HG03558 (cell line): ENCODE data around the gene HOXD12.

Source experiments
- ATAC-seq: cut with Tn5 transposase; IDR thresholded peaks from one replicate; pipeline ENCODE4 v1.9.1; 2021; ENCODE audit warnings: moderate number of reproducible peaks; ENCODE audit not compliant: unreplicated experiment; ENCODE audit errors: extremely low read depth

The HOXD12 gene

DNA sequence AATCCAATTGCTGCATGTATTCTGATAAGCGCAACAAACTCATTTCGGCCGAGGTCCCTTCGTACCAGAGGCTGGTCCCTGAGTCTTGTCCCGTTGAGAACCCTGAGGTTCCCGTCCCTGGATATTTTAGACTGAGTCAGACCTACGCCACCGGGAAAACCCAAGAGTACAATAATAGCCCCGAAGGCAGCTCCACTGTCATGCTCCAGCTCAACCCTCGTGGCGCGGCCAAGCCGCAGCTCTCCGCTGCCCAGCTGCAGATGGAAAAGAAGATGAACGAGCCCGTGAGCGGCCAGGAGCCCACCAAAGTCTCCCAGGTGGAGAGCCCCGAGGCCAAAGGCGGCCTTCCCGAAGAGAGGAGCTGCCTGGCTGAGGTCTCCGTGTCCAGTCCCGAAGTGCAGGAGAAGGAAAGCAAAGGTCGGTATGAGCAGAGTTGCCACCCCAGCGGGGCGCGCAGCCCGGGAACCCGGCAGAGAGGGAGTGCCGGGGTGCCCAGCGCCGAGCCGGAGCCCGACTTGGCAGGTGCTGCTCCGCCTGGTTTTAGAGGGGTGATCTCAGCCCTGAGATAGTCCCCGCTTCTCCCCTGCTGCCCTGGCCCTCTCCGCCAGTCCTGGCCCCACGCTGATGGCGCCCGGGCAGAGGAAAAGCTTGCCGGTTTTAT is 17.7 kb downstream of the HOXD12 start:
- no peak for ATAC-seq

DNA sequence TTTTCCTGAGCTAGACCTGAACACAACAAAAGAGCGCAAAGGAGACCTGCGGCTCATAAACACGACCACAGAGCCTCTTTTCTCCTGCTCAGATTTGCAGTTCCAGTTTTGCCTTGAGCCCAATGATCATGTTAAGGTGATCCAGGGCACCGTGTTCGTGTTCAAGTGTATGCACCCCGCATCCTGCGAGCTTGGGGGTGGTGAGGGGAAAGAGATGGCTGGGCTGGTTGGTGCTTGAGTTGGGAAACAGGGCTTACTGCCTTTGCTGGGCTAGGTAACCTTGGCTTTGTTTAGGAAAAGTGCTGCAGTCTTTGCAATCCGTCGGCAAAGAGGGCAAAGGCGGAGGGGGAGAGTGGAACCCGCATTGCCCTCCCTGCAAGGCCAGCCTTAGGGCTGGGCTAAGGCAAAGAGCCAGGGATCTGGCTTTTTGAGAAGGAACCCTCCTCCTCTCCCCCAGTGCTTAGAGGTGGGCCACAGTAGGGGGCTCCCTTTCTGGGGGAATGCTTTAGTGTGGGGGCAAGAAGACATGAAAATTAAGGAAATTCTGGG is 18.3 kb downstream of the HOXD12 start:
- ATAC-seq = no peak

DNA sequence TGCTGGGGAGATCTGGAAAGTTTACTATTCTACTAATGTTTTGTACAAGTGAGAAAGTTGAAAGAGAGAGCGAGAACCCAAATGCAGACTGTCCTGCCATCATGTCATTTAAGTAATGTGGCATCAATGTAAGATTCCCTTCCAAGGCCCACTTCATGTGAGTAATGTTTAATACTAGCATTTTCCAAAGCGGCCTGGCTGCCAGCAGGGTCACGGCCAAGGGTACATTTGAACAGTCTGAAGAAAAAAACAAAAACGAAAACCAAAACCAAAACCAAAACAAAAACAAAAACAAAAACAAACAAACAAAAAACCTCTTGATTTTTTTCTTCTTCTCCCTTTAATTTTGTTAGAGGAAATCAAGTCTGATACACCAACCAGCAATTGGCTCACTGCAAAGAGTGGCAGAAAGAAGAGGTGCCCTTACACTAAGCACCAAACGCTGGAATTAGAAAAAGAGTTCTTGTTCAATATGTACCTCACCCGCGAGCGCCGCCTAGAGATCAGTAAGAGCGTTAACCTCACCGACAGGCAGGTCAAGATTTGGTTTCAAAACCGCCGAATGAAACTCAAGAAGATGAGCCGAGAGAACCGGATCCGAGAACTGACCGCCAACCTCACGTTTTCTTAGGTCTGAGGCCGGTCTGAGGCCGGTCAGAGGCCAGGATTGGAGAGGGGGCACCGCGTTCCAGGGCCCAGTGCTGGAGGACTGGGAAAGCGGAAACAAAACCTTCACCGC is 19.2 kb downstream of the HOXD12 start:
- ATAC-seq = no peak

DNA sequence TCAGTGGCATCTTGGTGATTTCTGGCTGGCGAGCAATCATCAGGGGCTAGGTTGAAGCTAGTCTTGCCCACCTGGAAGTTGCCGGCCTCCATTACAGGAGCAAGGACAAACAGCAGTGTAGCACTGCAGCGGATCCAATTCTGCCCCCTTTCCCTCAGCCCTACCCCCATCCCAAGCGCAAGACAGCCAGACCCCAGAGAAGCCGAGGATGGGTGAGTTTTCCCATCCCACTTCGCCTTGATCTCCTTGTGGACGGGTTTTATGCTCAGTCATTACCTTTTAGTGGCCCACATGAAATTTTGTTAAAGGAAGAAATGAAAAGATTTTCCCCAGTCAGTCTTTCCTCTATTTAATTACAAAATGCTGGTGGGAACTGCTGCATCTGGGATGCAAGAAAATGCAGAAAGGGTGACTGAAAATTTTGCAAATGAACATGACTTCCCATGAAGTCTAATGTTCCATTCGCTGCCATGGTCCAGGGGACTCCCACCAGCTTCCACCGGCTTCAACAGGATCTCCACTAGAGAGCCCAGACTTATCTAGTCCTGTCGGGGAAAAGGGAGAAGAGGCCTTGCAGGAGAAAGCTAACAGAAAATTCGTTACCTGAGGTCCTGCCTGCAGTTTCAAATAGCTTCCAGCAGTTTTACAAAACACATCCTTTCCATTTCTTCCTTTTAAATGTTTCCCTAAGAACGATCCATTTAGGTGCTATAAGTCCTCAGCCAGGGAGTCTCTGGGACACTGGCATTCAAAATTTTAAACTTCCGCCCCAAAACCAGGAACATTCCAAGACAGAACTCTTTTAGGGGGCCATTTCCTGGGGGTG is 21.0 kb downstream of the HOXD12 start:
- no peak for ATAC-seq

DNA sequence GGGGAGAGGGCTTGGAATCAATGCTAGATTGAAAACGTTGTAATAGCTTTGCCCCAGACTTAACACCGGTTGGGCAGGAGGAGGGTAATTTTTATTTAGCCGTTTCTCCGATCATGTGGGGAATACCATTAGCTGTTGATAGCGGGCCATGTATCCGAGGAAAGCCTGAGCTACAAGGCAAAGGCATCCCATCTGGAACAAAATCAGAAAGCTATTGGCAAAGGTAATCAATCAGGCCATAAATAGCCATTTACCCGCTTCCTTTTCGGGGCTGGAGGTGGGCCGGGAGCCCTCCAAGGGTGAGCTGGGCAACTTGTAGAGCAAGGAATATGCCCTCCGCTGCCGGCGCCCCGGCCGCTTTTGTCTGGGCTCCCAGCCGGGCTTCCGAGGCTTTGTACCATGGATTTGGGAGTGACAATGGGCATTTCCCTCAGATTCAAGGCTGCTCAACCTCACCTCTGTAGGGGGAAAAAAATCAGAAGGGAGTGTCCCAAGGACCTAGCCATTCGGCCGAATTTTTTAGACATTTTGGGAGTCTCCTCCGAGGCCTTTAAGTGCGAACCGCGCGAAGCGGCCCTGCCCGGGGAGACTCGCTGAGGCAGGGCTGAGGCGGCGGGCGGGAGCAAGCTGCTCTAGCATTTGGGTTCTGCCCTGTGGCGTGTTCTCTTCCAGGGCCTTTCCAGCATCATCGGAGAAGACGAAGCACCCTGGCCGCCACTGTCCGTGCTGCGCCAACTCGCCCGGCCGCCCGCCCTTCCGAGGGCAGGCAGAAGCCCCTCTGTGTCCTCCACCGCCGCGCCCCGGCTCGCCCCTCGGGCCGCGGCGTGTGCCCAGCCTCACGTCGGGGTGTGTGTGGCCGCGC is 21.8 kb downstream of the HOXD12 start:
- ATAC-seq = no peak

DNA sequence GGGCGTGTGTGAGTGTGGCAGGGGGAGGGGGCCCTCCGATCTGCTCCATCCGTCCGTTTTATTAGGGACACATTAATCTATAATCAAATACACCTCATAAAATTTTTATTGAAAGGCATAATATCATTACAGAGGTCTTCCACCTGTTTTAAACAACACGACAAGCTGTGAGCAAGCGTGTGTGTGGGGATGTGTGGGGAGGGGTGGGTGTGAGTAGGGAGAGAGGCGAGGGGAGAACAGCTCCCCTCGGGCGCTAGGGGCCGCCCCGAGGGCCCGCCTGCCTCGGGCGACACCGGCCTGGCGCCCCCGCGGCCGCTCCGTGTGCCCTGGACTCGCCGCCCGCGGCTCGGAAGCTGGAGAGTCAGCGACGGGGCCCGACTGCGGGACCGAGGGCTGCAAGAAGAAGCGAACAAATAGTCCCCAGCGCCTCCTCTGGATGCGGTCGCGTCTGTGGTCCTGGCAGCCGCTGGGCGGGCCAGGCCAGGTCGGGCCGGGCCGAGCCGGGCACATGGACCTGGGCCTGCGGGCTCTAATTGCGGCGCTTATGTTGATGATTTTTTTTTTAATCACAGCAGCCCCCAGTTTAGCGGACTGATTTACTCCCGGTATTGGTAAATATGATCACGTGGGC is 22.6 kb downstream of the HOXD12 start:
- no peak for ATAC-seq

DNA sequence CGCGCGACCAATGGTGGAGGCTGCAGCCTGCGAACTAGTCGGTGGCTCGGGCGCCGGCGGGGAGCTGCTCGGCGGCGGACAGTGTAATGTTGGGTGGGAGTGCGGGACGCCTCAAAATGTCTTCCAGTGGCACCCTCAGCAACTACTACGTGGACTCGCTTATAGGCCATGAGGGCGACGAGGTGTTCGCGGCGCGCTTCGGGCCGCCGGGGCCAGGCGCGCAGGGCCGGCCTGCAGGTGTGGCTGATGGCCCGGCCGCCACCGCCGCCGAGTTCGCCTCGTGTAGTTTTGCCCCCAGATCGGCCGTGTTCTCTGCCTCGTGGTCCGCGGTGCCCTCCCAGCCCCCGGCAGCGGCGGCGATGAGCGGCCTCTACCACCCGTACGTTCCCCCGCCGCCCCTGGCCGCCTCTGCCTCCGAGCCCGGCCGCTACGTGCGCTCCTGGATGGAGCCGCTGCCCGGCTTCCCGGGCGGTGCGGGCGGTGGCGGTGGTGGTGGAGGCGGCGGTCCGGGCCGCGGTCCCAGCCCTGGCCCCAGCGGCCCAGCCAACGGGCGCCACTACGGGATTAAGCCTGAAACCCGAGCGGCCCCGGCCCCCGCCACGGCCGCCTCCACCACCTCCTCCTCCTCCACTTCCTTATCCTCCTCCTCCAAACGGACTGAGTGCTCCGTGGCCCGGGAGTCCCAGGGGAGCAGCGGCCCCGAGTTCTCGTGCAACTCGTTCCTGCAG is 23.3 kb downstream of the HOXD12 start, which contains the start of gene HOXD9:
Gene HOXD9 (plus strand): TSS at position 37 of the 728 bp plus-strand sequence. CDS start 50 bp downstream, at position 87.
- no peak for ATAC-seq

DNA sequence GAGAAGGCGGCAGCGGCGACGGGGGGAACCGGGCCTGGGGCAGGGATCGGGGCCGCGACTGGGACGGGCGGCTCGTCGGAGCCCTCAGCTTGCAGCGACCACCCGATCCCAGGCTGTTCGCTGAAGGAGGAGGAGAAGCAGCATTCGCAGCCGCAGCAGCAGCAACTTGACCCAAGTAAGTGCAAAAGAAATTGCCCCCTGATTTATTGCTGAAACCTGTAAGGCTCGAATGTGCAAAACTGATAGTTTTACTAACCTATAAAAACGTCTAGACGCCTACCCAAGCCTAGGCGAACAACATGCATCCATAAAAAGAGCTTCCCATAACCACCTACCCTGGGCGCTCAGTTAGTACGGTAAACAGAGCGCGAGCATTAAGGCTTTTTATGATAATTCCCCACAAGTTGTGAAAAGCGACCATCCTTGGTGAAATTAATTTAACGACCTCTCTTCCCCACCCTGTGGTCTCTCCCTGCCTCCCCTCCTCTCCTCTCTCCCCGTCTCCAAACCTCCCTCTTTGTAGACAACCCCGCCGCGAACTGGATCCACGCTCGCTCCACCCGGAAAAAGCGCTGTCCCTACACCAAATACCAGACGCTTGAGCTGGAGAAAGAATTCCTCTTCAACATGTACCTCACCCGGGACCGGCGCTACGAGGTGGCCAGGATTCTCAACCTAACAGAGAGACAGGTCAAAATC is 24.0 kb downstream of the HOXD12 start:
- no peak for ATAC-seq

DNA sequence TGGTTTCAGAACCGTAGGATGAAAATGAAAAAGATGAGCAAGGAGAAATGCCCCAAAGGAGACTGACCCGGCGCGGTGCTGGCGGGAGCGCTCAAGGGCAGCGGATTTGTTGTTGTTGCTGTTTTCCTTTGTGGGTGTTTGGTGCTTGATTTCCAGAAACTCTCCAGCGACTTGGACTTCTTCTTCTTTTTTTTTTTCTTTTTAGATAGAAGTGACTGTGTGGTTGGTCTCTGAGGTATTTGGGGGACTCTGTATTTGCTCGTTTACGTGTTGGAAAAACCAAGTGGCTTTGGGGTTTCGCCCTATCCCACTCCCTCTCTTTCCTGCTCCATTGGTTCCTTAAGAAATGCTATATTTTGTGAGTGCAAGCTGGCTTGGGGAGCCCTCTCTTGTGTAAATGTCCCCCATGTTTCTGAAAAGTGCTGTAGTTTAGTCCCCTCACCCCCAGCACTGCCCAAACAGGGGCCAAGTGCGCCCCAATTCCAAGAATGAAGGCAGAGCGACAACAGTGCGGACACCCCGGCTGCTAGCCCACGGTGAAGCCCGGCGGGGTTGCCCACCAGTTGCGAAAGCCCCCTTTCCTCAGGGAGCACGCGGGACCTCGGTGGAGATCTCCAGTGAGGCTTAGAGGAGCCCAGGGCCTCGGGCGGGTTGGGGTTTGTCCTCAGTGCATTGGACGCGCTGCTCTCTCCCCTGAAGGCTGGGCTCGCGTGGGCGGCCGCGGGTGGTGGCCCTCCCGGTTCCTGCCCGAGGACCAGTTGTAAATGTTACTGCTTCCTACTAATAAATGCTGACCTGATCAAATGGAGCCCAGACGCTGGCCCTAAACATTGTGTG is 24.7 kb downstream of the HOXD12 start:
- ATAC-seq = no peak

DNA sequence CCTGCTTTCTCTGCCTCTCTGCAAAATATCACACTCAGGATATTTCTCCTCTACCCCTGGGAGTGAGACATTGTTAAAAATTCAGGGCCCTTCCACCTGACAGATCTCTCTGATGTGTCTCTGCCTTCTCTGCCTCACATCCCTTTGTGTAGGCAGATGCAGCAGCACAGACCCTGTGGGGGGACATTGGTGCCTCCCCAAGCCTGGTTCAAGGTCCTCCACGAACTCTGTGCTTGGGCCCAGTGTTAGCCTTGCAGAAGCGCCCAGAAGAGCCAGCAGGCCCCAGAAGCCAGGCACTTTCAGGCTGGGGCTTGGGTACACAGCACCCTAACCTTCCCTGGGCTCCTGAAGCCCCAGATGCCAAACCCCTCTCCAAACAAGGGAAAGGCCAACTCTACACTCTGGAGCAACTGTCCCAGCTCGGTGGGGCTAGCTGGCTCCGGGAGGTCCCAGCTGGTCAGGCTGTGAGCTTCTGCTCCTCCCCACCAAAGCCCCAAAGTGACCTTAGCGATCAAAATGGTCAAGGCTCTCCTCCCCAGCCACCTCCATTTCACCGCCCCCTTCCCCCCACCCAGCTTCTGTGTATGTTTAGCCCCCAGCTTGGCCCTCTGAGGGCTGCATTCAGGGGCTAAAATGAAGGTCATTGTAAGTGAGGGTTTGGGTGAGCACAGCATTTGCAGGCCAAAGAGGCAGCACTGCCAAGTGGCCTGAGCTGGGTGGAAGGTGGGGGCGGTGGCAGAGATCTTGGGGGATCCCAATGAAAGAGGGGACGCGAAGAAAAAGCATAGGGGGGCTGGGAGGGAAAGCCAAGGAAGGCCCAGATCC is 25.6 kb downstream of the HOXD12 start:
- ATAC-seq = no peak

DNA sequence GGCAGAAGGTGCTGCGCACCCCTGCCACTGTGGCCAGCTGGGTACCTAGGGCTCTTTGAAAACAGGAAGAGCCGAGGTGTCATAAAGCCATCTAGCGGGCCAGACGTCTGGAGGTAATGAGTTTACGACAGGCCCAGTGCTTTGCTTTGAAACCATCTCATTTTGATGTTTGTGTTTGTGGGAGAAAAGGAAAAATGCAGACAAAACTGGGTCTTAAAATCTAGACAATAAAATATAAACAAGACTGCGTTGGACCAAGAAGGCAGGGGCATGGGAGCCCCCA is 26.1 kb downstream of the HOXD12 start:
- ATAC-seq = no peak

DNA sequence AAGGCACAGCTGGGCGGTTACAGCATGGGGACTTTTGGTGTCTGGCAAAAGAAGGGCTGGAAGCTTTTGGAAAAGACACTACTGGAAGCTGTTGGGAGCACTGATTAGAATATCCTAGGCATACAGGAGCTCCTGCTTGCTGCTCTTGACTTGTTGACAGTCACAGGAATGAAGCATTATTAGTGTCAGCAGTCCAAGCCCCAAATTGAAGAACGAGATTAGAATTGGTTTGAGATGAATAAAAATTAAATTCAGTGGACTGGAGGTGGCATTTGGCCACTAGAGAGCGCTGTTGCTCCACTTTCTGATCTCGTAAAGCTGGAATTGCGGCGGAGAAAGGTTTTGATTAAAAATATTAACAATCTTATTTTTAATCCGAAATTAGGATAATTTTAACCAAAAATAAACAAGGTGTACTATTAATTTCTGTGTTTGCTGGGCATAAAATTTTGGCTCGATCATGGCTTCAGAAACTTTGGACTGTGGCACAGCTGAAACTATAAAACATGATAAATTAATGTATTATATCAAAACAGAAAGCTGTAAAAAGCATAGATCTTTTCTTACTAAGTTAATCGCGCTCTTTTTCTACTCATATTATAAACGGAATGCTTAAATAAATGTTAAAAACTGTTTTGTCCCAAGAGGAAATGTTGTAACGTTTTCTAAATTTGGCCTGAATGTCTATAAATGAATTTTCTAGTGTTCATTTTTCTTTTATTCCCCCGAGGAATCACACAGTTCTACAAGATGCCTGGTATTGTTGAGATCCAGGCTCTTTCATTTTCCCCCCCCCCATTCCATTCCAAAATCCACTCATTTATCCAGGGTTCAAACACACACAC is 27.6 kb downstream of the HOXD12 start:
- no peak for ATAC-seq

DNA sequence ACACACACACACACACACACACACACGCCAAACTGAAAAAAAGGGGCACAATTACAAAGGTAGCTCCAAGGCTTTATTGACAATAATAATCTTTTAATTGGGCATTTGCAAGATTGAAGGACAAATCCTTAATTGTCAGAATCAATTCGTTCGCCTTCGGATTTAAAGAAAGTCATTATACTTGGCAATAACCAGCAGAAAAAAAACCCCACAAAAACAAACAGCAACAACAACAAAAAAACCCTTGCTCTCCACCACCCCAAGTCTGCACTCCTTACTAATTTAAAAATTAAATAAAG is 28.1 kb downstream of the HOXD12 start:
- ATAC-seq = no peak

DNA sequence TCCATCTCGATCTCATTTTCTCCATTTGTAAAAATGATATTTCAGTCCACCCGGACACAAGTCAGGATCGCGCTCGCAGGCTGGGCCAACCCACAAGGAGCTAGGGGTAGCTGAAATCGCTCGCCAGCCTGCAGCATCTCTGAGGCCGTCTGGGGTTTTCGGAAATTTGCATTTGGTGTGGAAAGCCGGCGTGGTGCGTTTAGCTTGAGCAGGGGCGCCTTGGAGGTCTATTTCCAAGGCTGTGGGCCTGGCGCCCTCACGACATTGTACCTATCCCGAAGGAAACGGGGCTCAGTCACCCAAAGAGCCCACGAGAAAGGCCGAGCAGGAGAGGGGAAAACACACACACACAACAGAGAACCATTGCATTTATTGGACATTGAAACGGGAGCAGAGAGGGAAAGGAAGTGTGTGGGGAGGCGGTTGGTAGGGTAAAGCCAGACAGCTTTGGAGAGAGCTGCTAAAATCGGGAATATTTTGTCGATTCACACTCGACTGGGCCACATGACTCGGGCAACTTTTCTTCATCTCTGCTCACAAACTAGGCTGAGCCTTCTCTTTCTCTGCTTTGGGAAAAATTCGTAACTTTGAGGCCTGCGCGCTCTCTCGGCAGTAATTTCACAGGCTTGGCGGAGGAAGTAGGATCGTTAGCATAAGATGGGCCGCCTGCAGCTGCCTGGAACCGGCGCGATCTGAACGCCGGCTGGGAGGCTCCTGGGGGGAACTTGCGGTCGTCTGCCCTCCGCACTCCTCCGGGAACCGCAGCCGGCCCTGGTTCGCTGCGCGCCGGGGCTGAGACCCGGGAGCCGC is 28.8 kb downstream of the HOXD12 start:
- no peak for ATAC-seq
